ENCODE data around the gene MYB.

The MYB gene

DNA sequence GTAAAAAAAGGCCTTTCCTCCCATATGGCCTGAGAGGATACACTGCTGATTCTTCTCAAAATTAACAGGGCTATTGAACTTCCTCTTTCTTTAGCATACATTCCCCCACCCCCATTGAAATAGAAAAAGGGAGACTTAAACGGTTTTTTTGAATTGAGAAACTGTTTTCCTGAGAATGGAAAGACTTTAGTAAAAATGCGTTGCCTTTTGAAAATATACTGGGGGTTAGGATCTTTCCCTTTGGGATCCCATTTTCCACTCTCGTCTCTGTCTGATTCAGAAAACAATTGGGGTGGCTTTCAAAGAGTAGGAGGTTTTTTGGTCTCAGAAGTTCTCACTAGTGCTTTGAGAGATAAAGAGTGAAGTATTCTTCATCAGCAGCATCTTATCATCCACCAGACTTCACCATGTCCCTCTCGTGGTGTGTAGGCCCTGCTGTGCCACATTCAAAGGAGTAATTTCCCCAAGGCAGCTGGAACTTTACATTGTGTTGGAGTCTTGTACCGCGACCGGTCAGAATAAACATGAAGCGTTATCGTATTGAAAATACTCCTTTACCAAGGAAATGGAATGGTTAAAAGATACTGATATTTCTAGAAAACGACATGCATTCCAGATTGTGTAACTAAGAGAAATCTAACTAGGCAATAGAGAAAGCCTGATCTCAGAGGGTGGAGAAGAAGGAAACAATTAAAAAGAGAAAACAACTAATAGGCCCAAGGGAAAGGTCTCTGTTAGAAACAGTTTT lies 10.6 kb downstream of the MYB start:
- DNase-seq (ENCODE audit: insufficient read length, low spot score) (no peak), FAIRE-seq (no peak)
- no peak for TF ChIP-seq POLR2A (IDR thresholded peaks at IDR 0.05; ENCODE audit: low read depth, low read length)

DNA sequence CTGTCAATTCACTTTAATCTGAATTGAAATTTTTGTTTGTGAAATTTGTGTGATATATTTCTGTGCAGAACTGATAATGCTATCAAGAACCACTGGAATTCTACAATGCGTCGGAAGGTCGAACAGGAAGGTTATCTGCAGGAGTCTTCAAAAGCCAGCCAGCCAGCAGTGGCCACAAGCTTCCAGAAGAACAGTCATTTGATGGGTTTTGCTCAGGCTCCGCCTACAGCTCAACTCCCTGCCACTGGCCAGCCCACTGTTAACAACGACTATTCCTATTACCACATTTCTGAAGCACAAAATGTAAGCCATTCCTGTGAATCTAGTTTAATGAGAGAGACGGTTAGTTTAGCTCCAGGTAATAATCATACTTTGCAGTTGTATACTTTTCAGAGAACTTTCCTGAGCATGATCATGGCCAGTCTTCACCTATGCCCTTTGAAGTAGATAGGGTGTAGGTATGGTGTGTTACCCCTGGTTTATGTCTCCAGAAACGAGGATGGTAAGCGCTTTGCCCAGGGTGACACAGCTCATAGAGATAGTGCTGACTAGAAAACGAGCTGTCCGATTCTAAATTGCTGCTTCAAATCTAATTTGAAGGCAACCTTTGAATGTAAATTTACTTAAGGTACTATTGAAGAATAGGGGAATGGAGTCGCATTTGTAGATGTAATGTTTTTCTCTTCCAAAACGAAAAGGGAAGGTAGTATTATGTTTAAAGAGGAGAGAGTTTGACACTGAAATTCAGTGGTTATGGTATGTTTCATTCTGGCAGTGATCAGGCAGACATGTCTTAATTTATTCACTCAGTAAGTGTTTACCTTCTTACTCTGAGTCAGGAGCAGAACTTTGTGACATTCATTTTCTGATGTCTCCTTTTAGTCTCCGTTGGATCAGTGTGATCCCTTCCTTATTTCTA lies 11.4 kb downstream of the MYB start:
- no peak for TF ChIP-seq POLR2A (IDR thresholded peaks at IDR 0.05; ENCODE audit: low read depth, low read length)
- FAIRE-seq (no peak), DNase-seq (ENCODE audit: insufficient read length, low spot score) (no peak)

DNA sequence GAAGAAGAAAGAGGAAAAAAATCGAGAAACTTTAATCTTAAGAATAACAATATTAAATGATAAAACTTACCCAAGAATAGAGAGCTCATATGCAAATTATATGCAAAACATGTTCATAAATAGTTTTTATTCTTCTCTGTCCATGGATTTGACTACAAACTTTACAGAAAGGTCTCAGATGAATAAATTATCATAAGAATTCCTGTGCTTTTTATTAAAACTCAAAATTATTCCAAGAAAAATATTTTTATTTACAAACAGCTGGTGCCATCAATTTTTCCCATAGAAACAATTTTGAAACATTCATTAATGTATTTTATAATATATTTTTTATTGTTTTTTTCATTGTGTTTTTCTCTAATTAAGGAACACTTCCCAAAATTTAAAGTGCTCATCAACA lies 12.1 kb downstream of the MYB start:
- DNase-seq (ENCODE audit: insufficient read length, low spot score) = no peak
- TF ChIP-seq POLR2A (IDR thresholded peaks at IDR 0.05; ENCODE audit: low read depth, low read length) = no peak
- no peak for FAIRE-seq

DNA sequence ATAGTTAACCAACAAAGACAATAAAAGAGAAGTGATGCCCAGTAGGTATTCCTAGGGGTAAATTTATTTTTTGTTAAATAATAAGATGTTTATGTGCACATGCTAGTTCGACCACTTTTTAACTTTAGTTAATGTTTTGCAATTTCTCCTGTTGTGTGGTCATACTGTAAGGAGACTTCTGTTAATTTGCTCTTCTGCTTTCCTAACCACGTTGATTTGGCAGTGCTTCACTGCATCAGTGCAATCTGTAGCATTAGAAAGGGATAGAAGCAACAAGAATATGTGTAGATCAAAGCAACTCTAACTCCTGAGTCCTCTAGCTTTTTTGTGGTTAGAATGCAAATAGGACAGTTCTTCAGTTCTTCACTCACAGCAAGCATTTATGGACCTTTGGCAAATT lies 13.9 kb downstream of the MYB start:
- no peak for TF ChIP-seq POLR2A (IDR thresholded peaks at IDR 0.05; ENCODE audit: low read depth, low read length)
- FAIRE-seq (no peak), DNase-seq (ENCODE audit: insufficient read length, low spot score) (no peak)

DNA sequence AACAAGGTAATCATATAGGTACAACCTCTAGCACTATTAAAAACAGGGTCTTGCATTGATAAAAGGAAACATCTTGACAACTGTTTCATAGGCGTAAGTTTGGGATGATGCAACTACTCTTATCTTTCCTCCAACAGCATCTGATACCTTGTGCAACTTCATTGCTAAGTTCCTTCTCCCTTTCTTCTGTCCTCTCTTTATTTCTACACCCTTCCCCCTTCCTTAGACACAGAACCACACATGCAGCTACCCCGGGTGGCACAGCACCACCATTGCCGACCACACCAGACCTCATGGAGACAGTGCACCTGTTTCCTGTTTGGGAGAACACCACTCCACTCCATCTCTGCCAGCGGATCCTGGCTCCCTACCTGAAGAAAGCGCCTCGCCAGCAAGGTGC lies 14.4 kb downstream of the MYB start:
- no peak for DNase-seq (ENCODE audit: insufficient read length, low spot score)
- TF ChIP-seq POLR2A (IDR thresholded peaks at IDR 0.05; ENCODE audit: low read depth, low read length) = no peak
- FAIRE-seq = no peak

DNA sequence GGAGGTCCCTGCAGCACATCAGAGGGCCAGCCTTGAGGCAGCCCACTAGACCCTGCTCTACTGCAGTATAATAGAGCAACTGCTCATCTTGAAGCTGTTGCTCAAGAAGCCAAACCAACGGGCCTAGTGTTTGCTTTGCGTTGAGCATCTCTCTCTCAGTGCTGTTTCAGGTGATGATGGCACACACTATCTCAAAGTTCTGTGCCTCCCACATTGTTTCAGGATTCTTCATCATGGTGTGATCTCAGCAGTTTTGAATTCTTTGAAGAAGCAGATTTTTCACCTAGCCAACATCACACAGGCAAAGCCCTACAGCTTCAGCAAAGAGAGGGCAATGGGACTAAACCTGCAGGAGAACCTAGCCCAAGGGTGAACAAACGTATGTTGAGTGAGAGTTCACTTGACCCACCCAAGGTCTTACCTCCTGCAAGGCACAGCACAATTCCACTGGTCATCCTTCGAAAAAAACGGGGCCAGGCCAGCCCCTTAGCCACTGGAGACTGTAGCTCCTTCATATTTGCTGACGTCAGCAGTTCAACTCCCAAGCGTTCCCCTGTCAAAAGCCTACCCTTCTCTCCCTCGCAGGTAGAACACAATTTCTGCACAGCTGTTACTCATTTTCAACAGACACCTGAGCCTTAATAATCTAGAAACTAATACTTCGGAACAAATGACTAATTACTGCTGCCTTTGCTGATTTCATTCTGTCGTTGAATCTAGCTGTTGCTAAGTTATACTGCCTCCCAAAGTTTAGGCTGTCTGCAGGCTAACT lies 15.8 kb downstream of the MYB start:
- no peak for FAIRE-seq
- no peak for DNase-seq (ENCODE audit: insufficient read length, low spot score)
- TF ChIP-seq POLR2A (IDR thresholded peaks at IDR 0.05; ENCODE audit: low read depth, low read length) = no peak

DNA sequence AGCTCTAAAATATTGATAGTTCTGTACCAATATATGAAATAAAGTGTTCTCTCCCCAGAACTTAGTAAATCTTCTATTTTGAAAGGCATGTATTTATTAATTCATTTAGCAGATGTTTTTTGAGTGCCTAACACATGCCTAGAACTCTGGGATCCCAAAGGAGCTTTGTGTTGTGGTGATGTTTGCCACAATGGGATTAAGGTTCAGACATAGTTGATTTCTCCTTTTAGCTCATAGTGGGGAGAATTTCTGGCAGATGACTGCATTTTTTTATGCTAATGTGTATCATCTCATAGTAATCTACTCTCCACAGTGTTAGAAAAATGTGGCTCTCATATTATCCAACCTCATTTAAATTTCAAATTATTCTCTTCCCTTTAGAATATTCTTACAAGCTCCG lies 21.7 kb downstream of the MYB start:
- no peak for TF ChIP-seq POLR2A (IDR thresholded peaks at IDR 0.05; ENCODE audit: low read depth, low read length)
- FAIRE-seq (no peak), DNase-seq (ENCODE audit: insufficient read length, low spot score) (no peak)

DNA sequence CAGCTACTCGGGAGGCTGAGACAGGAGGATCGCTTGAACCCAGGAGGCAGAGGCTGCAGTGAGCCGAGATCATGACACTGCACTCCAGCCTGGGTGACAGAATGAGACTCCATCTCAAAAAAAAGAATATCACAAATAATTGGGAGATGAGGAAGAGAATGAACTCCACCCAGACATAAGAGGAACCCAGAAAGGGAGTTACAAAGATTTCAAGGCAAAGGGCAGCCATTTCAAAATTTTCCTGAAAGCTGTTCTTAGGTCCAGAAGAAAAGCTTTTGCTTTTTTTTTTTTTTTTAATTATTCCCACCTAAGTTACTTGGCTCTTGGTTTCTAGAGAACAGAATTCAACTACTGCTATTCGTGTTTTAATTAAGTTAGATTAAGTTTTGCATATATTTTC lies 23.8 kb downstream of the MYB start:
- FAIRE-seq (no peak), DNase-seq (ENCODE audit: insufficient read length, low spot score) (no peak)
- no peak for TF ChIP-seq POLR2A (IDR thresholded peaks at IDR 0.05; ENCODE audit: low read depth, low read length)

DNA sequence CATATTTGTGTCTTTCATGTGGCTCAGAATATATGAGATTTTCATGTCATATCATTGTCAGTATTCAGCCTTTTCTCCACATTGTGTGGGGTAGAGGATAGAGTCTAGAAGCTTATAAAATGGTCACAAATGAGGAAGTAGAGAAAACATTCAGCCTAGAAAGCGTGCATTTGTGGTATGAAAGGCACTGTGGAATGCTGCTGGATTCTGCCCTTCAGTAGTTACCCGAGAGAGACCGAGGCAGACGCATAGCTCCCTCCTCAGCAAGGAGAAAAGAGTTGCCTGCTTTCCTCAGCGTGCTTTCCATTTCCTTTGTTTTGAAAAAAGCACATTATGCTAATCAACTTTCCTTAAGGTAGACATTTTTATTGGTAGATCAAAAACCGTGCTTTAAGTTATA lies 28.7 kb downstream of the MYB start:
- DNase-seq (ENCODE audit: insufficient read length, low spot score) = no peak
- no peak for TF ChIP-seq POLR2A (IDR thresholded peaks at IDR 0.05; ENCODE audit: low read depth, low read length)
- FAIRE-seq = no peak

DNA sequence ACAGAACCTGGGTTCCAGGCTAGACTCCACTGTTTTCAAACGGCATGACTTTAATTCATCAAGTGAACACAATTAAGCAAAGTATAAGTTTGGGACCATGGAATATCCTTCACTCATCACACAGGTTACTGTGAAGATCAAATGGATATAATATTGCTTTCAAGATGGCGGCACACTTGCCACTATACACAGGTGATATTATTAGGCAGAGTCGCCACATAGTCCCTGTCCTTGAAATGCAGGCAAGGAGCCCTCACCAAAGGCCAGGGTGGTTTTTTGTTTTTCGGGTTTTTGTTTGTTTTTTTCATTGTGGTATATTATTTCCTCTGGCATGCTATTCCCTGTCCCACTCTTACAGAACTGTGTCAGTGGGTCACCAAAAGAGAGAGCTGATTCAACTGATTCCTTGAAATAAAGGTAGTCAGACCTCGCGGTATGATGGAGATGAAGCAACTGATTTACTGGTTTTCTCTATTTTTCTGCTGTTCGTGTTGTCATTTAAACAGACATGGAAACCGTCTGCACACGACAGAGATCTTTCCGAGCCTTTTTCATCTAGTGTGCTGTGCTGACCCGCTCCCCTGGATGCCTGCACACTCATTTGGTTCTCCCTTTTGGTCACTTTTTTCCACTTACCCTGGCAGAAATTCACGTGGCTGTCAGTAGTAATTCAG lies 29.7 kb downstream of the MYB start:
- no peak for TF ChIP-seq POLR2A (IDR thresholded peaks at IDR 0.05; ENCODE audit: low read depth, low read length)
- no peak for FAIRE-seq
- no peak for DNase-seq (ENCODE audit: insufficient read length, low spot score)

DNA sequence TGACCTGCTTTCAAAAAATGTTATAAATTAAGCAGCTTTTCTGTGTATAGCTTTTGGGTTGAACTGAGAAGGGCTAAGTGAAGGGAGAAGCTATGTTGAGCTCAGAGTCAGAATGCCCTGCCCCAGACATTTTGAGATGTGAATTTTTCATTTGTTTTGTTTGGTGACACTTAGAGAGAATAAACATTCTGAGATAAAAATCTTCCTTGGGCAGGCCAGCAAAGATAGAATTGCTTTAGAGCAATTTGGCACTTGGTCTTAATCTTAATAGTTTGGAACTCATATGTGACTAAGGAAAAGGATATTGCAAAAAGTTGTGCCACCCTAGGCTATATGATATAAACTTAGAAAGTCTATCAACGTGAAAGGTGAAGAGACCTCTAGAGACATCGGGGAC lies 30.2 kb downstream of the MYB start:
- FAIRE-seq (no peak), DNase-seq (ENCODE audit: insufficient read length, low spot score) (no peak)
- TF ChIP-seq POLR2A (IDR thresholded peaks at IDR 0.05; ENCODE audit: low read depth, low read length) = no peak

DNA sequence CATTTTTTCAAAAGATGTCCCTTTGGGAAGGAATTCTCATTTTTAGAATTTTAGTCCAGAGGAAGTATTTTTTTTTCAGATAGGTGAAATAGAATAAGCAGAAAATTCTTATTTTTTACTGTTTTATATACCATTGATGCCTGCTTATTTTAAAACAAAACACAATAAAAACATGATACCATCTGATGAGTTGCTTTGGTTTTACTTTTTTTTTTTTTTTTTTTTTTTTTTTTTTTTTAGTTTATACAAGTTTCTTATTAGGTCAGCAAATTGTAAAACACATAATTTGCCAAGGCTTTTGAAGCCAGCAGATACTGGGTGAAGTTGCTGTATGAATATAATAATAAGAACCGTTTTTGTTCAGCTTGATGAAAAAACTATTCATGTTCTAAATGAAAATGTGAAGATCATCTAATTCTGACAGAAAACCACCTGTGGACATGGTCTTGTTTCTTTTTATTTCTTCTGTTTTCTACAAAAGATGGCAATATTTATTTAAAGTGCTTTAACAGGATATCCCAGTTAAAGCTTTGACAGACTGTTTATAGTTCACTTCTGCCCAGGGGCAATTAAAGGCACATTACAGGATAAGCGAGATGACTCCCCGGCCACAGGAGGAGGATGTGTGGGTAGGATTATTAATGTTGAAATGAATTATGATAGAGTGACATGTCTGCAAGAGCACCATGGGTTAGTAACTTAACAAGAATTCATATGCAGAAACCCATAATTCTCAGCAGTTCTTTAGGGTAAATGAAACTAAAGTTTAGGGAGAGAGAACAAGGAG lies 31.1 kb downstream of the MYB start:
- TF ChIP-seq POLR2A (IDR thresholded peaks at IDR 0.05; ENCODE audit: low read depth, low read length) = no peak
- DNase-seq (ENCODE audit: insufficient read length, low spot score) (peak; percentile 2), FAIRE-seq (no peak)

DNA sequence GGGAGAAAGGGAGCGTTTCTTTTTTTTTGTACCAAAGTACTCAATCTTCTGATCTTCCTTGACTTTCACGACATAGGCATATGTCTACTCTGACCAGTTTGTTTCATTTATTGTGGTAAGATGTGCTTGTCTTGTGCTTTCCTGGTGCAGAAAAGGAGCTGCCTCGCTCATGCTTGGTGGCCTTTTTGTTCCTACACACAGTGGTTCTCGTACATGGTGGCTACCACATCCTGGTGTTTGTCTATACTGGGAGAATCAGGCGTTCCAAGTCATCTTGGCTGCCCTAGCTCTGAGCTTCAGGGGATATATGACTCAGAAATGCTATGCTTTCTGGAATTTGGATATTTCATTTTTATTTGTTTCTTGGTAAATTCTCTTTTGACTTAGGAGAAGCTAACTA lies 31.8 kb downstream of the MYB start:
- DNase-seq (ENCODE audit: insufficient read length, low spot score) (peak; percentile 24), FAIRE-seq (no peak)
- no peak for TF ChIP-seq POLR2A (IDR thresholded peaks at IDR 0.05; ENCODE audit: low read depth, low read length)

Measured in H54 (cell line).